Activated B cell treated with CpG ODN at 0.5 μM for 24 hours (primary cell): Measurements from ENCODE around the gene AURKAIP1. TPM values are rescaled to one million over a fixed set of nuclear protein-coding genes. Genes with fewer than 3 reads are reported as not detected.
A peak's percentile ranks its signal among the peaks of the same experiment; 100 is the strongest.

Experiments
- ATAC-seq: fragments of 200-7000 bp; cut with Tn5 transposase; one replicate; pipeline ENCODE4 v1.10.0; 2021; ENCODE audit warnings: low read depth, mild to moderate bottlenecking, moderate library complexity
- CTCF ChIA-PET: fragments of 350-600 bp; sonication (Branson Sonifier 250); formaldehyde crosslinking; loops from one replicate; lab custom pipeline; 2021; ENCODE audit warnings: antibody characterized with exemption; lab: Charles Lee
- POLR2A ChIA-PET: fragments of 350-600 bp; sonication (Branson Sonifier 250); formaldehyde crosslinking; loops from one replicate; lab custom pipeline; 2021; ENCODE audit warnings: antibody characterized with exemption; lab: Charles Lee
- DNase-seq: peaks from one replicate; pipeline ENCODE4 v3.0.0; 2022
- H3K27ac Mint-ChIP-seq: one replicate; pipeline ENCODE4 v1.8.0; 2020; ENCODE audit warnings: mixed read lengths
- H3K27me3 Mint-ChIP-seq: one replicate; pipeline ENCODE4 v1.8.0; 2021; ENCODE audit warnings: mixed read lengths
- H3K36me3 Mint-ChIP-seq: one replicate; pipeline ENCODE4 v1.8.0; 2021; ENCODE audit warnings: low read depth, mixed read lengths
- H3K4me1 Mint-ChIP-seq: one replicate; pipeline ENCODE4 v1.8.0; 2021; ENCODE audit warnings: mixed read lengths
- H3K4me3 Mint-ChIP-seq: one replicate; pipeline ENCODE4 v1.8.0; 2020; ENCODE audit warnings: mild to moderate bottlenecking, mixed read lengths
- H3K9me3 Mint-ChIP-seq: one replicate; pipeline ENCODE4 v1.8.0; 2020; ENCODE audit warnings: mixed read lengths
- intact Hi-C: fragments of 100-400 bp; cut with micrococcal nuclease; formaldehyde crosslinking; loops from one replicate; pipeline ENCODE4 v1.15.1; 2024
- total RNA-seq: library from RNA; stranded (reverse); gene quantifications from 2 replicates; pipeline ENCODE4 v1.2.3, GENCODE V29; 2022
- TF ChIP-seq, protein P1 (sequence below): fragments of 200-600 bp; IDR thresholded peaks from one replicate; pipeline ENCODE4 v1.8.0; 2022; ENCODE audit warnings: antibody characterized with exemption, mild to moderate bottlenecking

AURKAIP1 gene
- total RNA-seq, 1 donor from 2014 or later, result 91.5 TPM

DNA sequence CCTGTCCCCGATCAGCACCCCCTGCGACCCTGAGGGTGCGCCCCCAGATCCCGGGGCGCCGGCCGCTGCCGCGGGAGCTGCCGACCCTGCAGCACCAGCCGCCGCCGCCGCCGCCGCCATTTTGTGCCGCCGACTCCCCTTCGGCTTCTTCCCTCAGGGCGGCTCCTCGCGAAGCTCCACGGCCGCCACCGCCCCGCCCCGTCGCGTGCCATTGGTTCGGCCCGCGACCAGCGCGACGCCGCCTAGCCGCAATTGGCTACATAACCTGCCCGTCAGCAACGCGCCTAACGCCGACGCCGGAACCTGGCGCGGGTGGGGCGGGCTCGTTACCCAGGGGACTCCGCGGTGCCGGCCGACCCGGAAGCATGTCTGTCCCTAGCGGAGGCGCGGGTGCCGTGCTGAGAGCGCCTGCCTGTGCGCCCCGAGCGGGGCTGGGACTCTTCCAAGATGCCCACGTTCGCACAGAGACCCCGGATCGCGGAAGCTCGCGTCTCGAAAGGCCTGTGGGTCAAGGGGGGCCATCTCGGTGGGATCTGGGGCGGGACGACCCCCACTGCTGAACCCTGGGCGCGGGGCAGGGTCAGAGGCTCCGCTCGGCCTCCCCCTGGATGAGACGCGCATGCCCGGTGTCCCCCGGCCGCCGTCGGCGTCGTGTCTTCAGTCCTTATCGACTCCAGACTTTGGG is 24.3 kb upstream of the AURKAIP1 start, which contains the start of gene CCNL2:
Gene CCNL2, minus strand, starts transcription at position 149 of the 685 bp plus-strand sequence. Its CDS starts 29 bp downstream, at position 120.
- H3K27me3 Mint-ChIP-seq, result no peaks in the 10 kb centered on the region
- CTCF ChIA-PET, result interaction anchor here (1.3 to 1.4 kb wide), 2 partner anchors 8 to 9 kb away, joined by 3 read pairs; no protein-coding TSS in a partner anchor

GRCh38 chr1:1398677-1399186 is 23.7 kb upstream of the AURKAIP1 start:
- no peak for ATAC-seq
- CTCF ChIA-PET, result interaction anchor here (1.3 to 1.4 kb wide), 3 partner anchors 9 to 41 kb away, joined by 3 read pairs; no protein-coding TSS in a partner anchor
- Mint-ChIP-seq H3K4me3 (peak overlapping the region; percentile 92), H3K27me3 (no peaks in the 10 kb centered on the region), H3K27ac (peak overlapping the region; percentile 70), H3K36me3 (peaks cover 76% of the 10 kb centered on the region), H3K9me3 (no peaks in the 10 kb centered on the region), H3K4me1 (peaks cover 56% of the 10 kb centered on the region)
- TF ChIP-seq, protein P1, sequence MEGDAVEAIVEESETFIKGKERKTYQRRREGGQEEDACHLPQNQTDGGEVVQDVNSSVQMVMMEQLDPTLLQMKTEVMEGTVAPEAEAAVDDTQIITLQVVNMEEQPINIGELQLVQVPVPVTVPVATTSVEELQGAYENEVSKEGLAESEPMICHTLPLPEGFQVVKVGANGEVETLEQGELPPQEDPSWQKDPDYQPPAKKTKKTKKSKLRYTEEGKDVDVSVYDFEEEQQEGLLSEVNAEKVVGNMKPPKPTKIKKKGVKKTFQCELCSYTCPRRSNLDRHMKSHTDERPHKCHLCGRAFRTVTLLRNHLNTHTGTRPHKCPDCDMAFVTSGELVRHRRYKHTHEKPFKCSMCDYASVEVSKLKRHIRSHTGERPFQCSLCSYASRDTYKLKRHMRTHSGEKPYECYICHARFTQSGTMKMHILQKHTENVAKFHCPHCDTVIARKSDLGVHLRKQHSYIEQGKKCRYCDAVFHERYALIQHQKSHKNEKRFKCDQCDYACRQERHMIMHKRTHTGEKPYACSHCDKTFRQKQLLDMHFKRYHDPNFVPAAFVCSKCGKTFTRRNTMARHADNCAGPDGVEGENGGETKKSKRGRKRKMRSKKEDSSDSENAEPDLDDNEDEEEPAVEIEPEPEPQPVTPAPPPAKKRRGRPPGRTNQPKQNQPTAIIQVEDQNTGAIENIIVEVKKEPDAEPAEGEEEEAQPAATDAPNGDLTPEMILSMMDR, result no peak
- intact Hi-C loops, result loop anchor here (1.0 kb wide), 4 partner anchors 9 to 90 kb away; partner anchors contain the start of genes ATAD3B, AURKAIP1, MRPL20 and PUSL1
- POLR2A ChIA-PET, result interaction anchor here (0.8 to 5.6 kb wide), 20 partner anchors 9 to 378 kb away, joined by 3 to 116 read pairs (median 3); partner anchors contain the start of genes ATAD3A, AURKAIP1, MRPL20 and TAS1R3
- DNase-seq, result no peak

More for the DNA sequence above, 24.3 kb upstream of the AURKAIP1 start, which contains the start of gene CCNL2:
- peak within 1 kb of the TSS; percentile 92 for H3K4me3 Mint-ChIP-seq
- H3K9me3 Mint-ChIP-seq, result no peaks in the 10 kb centered on the region
- H3K36me3 Mint-ChIP-seq, result peaks cover 73% of the 10 kb centered on the region
- peak; percentile 98 for DNase-seq
- intact Hi-C loops, result loop anchor here (1.0 kb wide), 4 partner anchors 8 to 91 kb away; partner anchors contain the start of genes ATAD3B, AURKAIP1, MRPL20 and PUSL1
- POLR2A ChIA-PET, result interaction anchor here (0.8 to 5.6 kb wide), 19 partner anchors 8 to 378 kb away, joined by 3 to 116 read pairs (median 3); partner anchors contain the start of genes ATAD3A, AURKAIP1 and MRPL20
- peaks cover 55% of the 10 kb centered on the region for H3K4me1 Mint-ChIP-seq
- H3K27ac Mint-ChIP-seq, result peak within 1 kb of the TSS; percentile 86
- peak; percentile 96 for ATAC-seq
- TF ChIP-seq, protein P1, result no peak

DNA sequence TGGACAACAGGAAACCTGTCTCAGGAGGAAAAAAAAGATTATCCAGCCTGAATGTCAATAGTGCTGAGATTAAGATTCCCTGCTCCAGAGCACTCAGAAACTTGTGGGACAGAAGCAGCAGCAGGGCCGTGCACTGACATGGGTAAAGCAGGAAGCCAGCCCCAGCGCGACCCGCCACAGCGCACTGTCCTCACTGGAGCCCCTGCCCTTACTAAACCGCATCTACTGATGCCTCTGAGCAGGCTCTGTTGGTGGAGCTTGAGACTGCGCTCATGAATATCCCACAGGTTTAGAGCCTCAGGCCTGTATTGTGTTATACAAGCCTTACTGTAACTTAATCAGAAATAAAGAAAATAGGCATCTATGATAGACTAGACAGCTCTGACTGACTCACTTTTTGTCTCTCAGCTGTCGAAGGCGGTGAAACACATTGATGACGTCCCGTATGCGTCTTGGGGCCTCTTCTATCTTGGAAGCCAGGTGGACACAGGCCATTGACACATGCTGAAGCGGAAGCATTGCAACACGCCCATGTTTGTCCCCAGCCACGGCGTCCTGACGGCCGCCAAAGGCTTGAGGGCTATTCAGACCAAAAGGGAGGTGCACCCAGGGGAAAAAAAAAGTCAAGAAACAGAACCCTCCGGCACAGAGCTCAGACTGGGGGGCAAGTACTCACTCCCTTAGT is 23.0 kb upstream of the AURKAIP1 start:
- H3K36me3 Mint-ChIP-seq, result peaks cover 76% of the 10 kb centered on the region
- peak overlapping the region; percentile 70 for H3K27ac Mint-ChIP-seq
- ChIA-PET CTCF (interaction anchor here (1.4 kb wide), 2 partner anchors 10 to 42 kb away, joined by 3 read pairs; no protein-coding TSS in a partner anchor), POLR2A (interaction anchor here (0.7 to 5.6 kb wide), 6 partner anchors 10 to 173 kb away, joined by 3 to 116 read pairs (median 4); partner anchors contain the start of genes AURKAIP1, MRPL20 and TAS1R3)
- H3K4me3 Mint-ChIP-seq, result peak overlapping the region; percentile 92
- no peaks in the 10 kb centered on the region for H3K27me3 Mint-ChIP-seq
- DNase-seq (no peak), ATAC-seq (no peak)
- TF ChIP-seq, protein P1, result no peak
- intact Hi-C loops, result no loop called here
- peaks cover 52% of the 10 kb centered on the region for H3K4me1 Mint-ChIP-seq
- H3K9me3 Mint-ChIP-seq, result no peaks in the 10 kb centered on the region

GRCh38 chr1:1395166-1395565 is 20.2 kb upstream of the AURKAIP1 start:
- ChIA-PET POLR2A (interaction anchor here (0.7 to 5.6 kb wide), 3 partner anchors 12 to 60 kb away, joined by 5 to 116 read pairs (median 6); partner anchors contain the start of genes AURKAIP1 and MRPL20), CTCF (no interaction called here)
- intact Hi-C loops, result no loop called here
- ATAC-seq, result no peak
- TF ChIP-seq, protein P1, result no peak
- H3K36me3 Mint-ChIP-seq, result peaks cover 76% of the 10 kb centered on the region
- no peak overlapping the region for H3K4me3 Mint-ChIP-seq
- H3K27me3 Mint-ChIP-seq, result no peaks in the 10 kb centered on the region
- H3K9me3 Mint-ChIP-seq, result no peaks in the 10 kb centered on the region
- no peak overlapping the region for H3K27ac Mint-ChIP-seq
- peaks cover 37% of the 10 kb centered on the region for H3K4me1 Mint-ChIP-seq
- no peak for DNase-seq
